ENCODE results near the gene LDB2.

LDB2 gene

DNA sequence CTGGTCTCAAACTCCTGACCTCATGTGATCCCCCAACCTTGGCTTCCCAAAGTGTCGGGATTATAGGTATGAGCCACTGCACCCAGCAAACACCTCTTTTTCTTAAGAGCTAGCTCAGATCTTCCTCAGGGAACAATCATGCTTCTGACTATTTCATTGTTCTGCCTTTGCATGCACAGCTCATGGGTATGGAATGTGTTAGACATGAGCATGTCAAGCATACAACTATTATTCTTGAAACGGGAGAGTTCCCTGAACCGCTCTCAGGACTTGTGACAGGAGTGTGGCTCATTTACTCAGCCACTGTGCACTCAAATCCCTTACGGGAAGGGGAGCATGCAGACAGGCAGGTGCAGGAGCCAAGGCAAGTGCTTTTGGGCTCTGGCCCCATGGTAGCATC is 440.5 kb downstream of the LDB2 start:
- Histone ChIP-seq H3K4me3 (ENCODE audit: low read depth, low read length) (no peak overlapping the region), H3K9me3 (ENCODE audit: severe bottlenecking) (no peaks in the 10 kb centered on the region), H3K36me3 (no peaks in the 10 kb centered on the region), H3K27me3 (ENCODE audit: insufficient read depth, low read depth, severe bottlenecking) (peaks cover 18% of the 10 kb centered on the region), H3K27ac (no peak overlapping the region)
- TF ChIP-seq, protein P1, sequence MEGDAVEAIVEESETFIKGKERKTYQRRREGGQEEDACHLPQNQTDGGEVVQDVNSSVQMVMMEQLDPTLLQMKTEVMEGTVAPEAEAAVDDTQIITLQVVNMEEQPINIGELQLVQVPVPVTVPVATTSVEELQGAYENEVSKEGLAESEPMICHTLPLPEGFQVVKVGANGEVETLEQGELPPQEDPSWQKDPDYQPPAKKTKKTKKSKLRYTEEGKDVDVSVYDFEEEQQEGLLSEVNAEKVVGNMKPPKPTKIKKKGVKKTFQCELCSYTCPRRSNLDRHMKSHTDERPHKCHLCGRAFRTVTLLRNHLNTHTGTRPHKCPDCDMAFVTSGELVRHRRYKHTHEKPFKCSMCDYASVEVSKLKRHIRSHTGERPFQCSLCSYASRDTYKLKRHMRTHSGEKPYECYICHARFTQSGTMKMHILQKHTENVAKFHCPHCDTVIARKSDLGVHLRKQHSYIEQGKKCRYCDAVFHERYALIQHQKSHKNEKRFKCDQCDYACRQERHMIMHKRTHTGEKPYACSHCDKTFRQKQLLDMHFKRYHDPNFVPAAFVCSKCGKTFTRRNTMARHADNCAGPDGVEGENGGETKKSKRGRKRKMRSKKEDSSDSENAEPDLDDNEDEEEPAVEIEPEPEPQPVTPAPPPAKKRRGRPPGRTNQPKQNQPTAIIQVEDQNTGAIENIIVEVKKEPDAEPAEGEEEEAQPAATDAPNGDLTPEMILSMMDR (IDR thresholded peaks at IDR 0.05; ENCODE audit: low read depth, low read length): no peak
- no peak for DNase-seq
